Measurements from ENCODE around the gene BOC.
A peak's percentile ranks its signal among the peaks of the same experiment; 100 is the strongest.

Gene BOC, protein sequence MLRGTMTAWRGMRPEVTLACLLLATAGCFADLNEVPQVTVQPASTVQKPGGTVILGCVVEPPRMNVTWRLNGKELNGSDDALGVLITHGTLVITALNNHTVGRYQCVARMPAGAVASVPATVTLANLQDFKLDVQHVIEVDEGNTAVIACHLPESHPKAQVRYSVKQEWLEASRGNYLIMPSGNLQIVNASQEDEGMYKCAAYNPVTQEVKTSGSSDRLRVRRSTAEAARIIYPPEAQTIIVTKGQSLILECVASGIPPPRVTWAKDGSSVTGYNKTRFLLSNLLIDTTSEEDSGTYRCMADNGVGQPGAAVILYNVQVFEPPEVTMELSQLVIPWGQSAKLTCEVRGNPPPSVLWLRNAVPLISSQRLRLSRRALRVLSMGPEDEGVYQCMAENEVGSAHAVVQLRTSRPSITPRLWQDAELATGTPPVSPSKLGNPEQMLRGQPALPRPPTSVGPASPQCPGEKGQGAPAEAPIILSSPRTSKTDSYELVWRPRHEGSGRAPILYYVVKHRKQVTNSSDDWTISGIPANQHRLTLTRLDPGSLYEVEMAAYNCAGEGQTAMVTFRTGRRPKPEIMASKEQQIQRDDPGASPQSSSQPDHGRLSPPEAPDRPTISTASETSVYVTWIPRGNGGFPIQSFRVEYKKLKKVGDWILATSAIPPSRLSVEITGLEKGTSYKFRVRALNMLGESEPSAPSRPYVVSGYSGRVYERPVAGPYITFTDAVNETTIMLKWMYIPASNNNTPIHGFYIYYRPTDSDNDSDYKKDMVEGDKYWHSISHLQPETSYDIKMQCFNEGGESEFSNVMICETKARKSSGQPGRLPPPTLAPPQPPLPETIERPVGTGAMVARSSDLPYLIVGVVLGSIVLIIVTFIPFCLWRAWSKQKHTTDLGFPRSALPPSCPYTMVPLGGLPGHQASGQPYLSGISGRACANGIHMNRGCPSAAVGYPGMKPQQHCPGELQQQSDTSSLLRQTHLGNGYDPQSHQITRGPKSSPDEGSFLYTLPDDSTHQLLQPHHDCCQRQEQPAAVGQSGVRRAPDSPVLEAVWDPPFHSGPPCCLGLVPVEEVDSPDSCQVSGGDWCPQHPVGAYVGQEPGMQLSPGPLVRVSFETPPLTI

DNA sequence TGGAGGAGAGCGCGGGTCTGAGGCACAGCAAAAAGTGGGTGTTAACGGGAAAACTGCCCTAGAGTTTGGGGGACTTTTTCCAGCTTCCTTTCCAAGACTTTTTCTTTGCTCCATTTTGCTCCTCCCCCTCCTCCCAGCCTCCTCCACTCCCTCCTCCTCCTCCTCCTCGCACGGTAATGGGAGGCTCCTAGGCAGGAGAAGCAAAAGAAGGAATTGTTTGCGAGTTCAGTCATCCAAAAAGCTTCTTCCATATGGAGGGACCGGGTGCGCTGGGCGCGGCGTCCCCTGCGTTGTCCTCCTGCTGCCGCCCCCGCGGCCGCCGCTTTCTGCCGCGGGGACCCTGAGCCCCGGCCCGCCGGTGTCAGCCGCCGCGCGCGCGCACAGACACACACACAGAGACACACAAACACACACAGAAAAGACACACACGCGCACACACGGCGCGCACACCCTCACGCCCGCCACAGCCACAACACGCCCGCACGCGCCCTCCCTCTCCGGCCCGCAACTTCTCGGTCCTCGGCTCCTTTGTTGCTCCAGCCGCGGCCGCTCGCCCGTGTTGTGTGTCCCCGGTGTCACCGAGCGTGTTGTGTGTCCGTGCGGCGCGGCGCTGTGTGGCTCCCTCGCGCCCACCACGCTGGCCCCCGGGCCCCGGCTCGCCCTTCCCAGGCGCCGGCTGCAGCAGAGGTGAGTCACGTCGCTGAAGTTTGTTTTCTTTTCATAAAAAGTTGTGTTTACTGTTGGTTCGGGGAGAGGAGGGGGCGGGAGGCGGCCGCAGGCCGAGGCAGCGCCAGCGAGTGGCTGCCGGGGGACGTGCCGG, at the start of gene BOC:
BOC (plus strand) TSS at position 228 of the 820 bp plus-strand sequence. CDS start 38,246 bp downstream, outside the sequence.
- H3K4me3 ChIP-seq (ENCODE audit: low read length) = peak within 1 kb of the TSS; percentile 57
- DNase-seq (ENCODE audit: low read depth) = peak; percentile 49
- TF ChIP-seq, protein P1, sequence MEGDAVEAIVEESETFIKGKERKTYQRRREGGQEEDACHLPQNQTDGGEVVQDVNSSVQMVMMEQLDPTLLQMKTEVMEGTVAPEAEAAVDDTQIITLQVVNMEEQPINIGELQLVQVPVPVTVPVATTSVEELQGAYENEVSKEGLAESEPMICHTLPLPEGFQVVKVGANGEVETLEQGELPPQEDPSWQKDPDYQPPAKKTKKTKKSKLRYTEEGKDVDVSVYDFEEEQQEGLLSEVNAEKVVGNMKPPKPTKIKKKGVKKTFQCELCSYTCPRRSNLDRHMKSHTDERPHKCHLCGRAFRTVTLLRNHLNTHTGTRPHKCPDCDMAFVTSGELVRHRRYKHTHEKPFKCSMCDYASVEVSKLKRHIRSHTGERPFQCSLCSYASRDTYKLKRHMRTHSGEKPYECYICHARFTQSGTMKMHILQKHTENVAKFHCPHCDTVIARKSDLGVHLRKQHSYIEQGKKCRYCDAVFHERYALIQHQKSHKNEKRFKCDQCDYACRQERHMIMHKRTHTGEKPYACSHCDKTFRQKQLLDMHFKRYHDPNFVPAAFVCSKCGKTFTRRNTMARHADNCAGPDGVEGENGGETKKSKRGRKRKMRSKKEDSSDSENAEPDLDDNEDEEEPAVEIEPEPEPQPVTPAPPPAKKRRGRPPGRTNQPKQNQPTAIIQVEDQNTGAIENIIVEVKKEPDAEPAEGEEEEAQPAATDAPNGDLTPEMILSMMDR (IDR thresholded peaks at IDR 0.05; ENCODE audit: insufficient read depth, low read depth, low read length, missing control alignments) = no peak

DNA sequence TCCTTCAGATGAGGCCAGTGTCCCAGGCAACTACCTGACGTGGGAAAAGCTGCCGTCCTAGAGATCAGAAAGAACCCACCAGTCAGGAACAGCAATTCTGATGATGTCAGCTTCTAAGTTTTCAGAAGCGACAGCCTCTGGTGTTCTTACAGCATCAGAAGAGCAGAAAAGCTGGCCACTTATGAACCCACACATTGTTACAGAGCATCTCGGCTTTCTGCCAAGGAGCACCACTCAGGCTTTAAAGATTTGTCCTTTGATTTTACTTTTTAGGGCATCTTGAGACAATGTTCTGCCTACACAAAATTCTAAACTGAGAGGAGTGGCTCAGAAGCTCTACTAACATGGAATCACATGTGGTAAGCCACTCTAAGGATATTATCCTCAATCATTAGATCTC, 49.7 kb upstream of the BOC start:
- no peak for DNase-seq (ENCODE audit: low read depth)
- TF ChIP-seq, protein P1 (IDR thresholded peaks at IDR 0.05; ENCODE audit: insufficient read depth, low read depth, low read length, missing control alignments) = no peak
- no peak overlapping the region for H3K4me3 ChIP-seq (ENCODE audit: low read length)

DNA sequence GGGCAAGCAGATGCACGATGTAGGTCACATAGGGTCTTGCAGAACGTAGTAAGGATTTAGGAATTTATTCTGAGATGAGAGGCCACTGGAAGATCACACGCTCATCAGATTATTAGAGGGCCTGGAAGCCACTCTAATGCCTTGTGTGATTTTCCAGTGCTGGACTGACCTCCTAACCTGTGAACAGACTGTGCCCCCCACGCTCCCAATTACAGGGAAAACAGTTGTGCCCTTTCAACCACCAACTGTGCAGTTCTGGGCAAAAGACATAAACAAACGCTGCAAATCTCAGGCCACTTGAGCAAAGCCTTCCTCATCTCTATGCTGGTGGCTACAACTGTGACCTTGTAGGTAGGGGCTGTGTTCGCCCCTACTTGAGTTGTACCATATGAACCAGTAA, 48.2 kb upstream of the BOC start:
- H3K4me3 ChIP-seq (ENCODE audit: low read length) = no peak overlapping the region
- TF ChIP-seq, protein P1 (IDR thresholded peaks at IDR 0.05; ENCODE audit: insufficient read depth, low read depth, low read length, missing control alignments) = no peak
- DNase-seq (ENCODE audit: low read depth) = no peak

DNA sequence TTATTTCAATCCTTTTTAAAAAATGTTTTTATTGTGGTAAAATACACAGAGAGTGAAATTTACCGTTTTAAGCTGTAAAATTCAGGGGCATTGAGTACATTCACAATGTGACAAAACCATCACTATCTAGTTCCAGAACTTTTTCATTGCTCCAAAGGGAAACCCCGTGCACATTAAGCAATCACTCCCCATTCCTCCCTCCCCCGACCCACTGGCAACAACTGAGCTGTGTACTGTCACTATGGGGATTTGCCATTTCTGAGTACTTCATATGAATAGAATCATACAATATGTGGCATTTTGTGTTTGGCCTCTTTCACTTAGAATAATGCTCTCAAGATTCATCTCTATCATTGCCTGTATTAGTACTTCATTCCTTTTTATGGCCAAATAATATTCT, 45.5 kb upstream of the BOC start:
- no peak overlapping the region for H3K4me3 ChIP-seq (ENCODE audit: low read length)
- no peak for DNase-seq (ENCODE audit: low read depth)
- TF ChIP-seq, protein P1 (IDR thresholded peaks at IDR 0.05; ENCODE audit: insufficient read depth, low read depth, low read length, missing control alignments) = no peak

DNA sequence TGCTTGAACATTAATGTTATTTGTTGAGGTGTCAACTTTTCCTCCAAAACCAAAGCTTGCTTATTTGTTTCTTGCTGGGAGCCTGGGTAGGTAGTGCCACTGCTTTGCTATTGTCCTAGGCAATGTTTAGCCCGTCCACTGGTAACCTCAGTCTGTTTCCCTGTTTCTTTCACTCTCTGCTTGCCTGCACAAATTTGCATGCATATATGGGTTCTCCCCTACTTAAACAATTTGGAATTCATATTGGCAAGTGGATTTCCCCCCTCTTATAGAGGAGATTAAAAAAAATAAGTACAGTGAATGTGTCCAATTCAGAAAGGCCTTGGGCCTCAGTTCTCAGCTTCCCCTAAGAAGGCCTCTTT, 45.0 kb upstream of the BOC start:
- no peak for DNase-seq (ENCODE audit: low read depth)
- H3K4me3 ChIP-seq (ENCODE audit: low read length) = no peak overlapping the region
- TF ChIP-seq, protein P1 (IDR thresholded peaks at IDR 0.05; ENCODE audit: insufficient read depth, low read depth, low read length, missing control alignments) = no peak
